Central memory CD4-positive, alpha-beta T cell (primary cell): ENCODE results near the gene OTOA.
"Not testable (repeated sequence)": the region's sequence is repeated elsewhere in the genome, so short reads cannot be mapped to it uniquely, and the experiment has no call there.

Experiments
- DNase-seq: peaks from one replicate; pipeline ENCODE4 v3.0.0; 2022

Gene OTOA

GRCh38 chr16:21727344-21727743 lies 63.6 kb downstream of the OTOA start:
- no peak for DNase-seq

GRCh38 chr16:21731233-21731632 lies 67.5 kb downstream of the OTOA start:
- not testable (repeated sequence) for DNase-seq

GRCh38 chr16:21740637-21741036 lies 76.9 kb downstream of the OTOA start:
- not testable (repeated sequence) for DNase-seq

- DNase-seq: not testable (repeated sequence)
Measured at GRCh38 chr16:21756192-21757079, 92.7 kb downstream of the OTOA start.

GRCh38 chr16:21757080-21757671 lies 93.4 kb downstream of the OTOA start:
- not testable (repeated sequence) for DNase-seq

- DNase-seq: not testable (repeated sequence)
Measured at GRCh38 chr16:21768280-21768679, 104.5 kb downstream of the OTOA start.

- DNase-seq: not testable (repeated sequence)
Measured at GRCh38 chr16:21768810-21769209, 105.0 kb downstream of the OTOA start.

GRCh38 chr16:21769284-21769683 lies 105.5 kb downstream of the OTOA start:
- DNase-seq: not testable (repeated sequence)

- not testable (repeated sequence) for DNase-seq
Measured at GRCh38 chr16:21770584-21770983, 106.8 kb downstream of the OTOA start.

GRCh38 chr16:21772547-21773206 lies 108.9 kb downstream of the OTOA start:
- not testable (repeated sequence) for DNase-seq

- not testable (repeated sequence) for DNase-seq
Measured at GRCh38 chr16:21773207-21773553, 109.4 kb downstream of the OTOA start.

- not testable (repeated sequence) for DNase-seq
Measured at GRCh38 chr16:21780525-21780924, 116.8 kb downstream of the OTOA start.

GRCh38 chr16:21790506-21790905 lies 126.7 kb downstream of the OTOA start:
- DNase-seq: not testable (repeated sequence)

- DNase-seq: not testable (repeated sequence)
Measured at GRCh38 chr16:21793310-21793709, 129.5 kb downstream of the OTOA start.

- not testable (repeated sequence) for DNase-seq
Measured at GRCh38 chr16:21798601-21799000, 134.8 kb downstream of the OTOA start.

- DNase-seq: not testable (repeated sequence)
Measured at GRCh38 chr16:21801538-21802374, 138.0 kb downstream of the OTOA start.

GRCh38 chr16:21802375-21802663 lies 138.6 kb downstream of the OTOA start:
- not testable (repeated sequence) for DNase-seq
